ENCODE data around the gene CD84. TPM values are rescaled to one million over a fixed set of nuclear protein-coding genes. Genes with fewer than 3 reads are reported as not detected.

The CD84 gene, protein sequence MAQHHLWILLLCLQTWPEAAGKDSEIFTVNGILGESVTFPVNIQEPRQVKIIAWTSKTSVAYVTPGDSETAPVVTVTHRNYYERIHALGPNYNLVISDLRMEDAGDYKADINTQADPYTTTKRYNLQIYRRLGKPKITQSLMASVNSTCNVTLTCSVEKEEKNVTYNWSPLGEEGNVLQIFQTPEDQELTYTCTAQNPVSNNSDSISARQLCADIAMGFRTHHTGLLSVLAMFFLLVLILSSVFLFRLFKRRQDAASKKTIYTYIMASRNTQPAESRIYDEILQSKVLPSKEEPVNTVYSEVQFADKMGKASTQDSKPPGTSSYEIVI
- not detected in 2 replicates for total RNA-seq

DNA sequence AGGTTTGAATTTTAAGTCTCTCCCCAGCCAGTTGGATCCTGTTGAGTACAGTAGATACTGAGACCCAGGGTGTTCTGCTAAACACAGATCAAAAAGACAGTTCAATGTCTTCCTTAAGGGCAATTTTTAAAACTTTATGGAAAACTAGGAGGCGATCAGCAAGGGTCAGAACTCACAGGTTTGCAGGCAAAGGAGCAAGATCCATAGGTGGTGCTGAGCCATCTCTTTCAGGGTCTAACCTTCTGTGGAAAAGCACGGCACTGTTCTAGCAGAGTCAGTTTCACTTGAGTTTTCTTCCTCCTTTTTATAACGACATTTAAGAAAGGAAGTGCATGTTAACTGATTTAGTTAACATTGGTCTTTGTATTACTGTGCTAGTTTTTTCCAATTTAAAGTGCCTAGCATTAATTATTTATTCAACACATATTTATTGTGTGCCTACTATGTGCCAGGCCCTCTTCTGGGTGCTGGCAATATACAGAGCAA, at the start of gene CD84:
TSS of gene CD84 (minus strand) at position 281 of the 486 bp plus-strand sequence. CDS start at position 222, 59 bp downstream.

DNA sequence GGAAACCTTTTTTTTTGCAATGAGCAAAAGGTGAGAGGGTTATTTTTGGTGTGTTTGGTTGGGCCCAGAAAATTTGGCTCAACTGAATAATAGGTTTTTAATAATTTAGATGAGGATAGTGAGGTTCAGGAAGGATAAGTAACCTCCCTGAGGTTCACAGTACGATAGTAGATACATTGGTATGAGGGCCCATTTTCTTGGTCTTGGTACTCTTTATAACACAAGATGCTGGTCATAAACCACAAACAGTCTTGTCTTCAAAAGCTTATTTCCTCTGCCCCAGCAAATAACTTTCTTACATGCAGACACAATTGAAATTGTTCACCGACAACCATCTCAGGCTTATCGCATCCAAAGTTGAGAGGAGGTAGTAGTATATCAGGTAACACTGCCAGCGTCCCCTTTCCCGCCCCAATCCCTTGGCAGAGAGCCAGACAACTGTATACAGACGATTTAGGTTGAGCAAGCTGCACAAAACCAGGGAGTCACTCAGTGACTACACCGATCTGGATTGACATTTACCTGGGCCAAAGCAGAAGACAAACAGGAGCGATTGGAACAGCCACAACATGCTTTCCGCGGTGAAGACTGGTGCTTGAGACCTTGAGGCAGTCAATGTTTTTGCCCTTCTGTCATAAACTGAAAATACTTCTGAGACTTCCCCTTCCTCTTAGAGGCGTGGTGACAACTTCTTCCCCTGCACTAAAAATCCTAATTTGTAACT, 56.5 kb downstream of the CD84 start, which contains the start of gene SLAMF6:
TSS of gene SLAMF6 (minus strand) at position 634 of the 724 bp plus-strand sequence. CDS start at position 571, 63 bp downstream.

Other genes starting within 250 kb of the CD84 start
- gene COPA, start 236.2 kb downstream of the CD84 start, total RNA-seq: 295 and 307 TPM in 2 replicates
- 54.8 and 91.4 TPM in 2 replicates for gene NCSTN, start 236.1 kb downstream of the CD84 start, total RNA-seq
- under 0.01 TPM in 1 of 2 replicates, not detected in the other for gene NHLH1, start 212.4 kb downstream of the CD84 start, total RNA-seq
- gene VANGL2, start 178.9 kb downstream of the CD84 start, total RNA-seq: not detected in 2 replicates
- gene SLAMF6, start 56.2 kb downstream of the CD84 start, total RNA-seq: not detected in 2 replicates
- gene SLAMF1, start 67.5 kb upstream of the CD84 start, total RNA-seq: not detected in 2 replicates
- gene CD48, start 132.3 kb upstream of the CD84 start, total RNA-seq: not detected in 2 replicates
- 0.09 TPM in 1 of 2 replicates, not detected in the other for gene SLAMF7, start 159.8 kb upstream of the CD84 start, total RNA-seq
- not detected in 2 replicates for gene LY9, start 216.7 kb upstream of the CD84 start, total RNA-seq